ENCODE measurements around the gene COL5A3.
"Not testable (repeated sequence)": the region's sequence is repeated elsewhere in the genome, so short reads cannot be mapped to it uniquely, and the experiment has no call there.

The COL5A3 gene

GRCh38 chr19:9936326-9937000, 73.8 kb downstream of the COL5A3 start, which contains the start of gene OLFM2:
OLFM2 (minus strand) TSS chr19:9936515; CDS start chr19:9936366, 149 bp downstream.
- peak; percentile 49 for DNase-seq

- DNase-seq: no peak
Measured at GRCh38 chr19:9935506-9936325, 74.6 kb downstream of the COL5A3 start.

- DNase-seq: peak; percentile 92
Measured at GRCh38 chr19:9934132-9934950, 76.0 kb downstream of the COL5A3 start.

GRCh38 chr19:9932835-9933234, 77.5 kb downstream of the COL5A3 start:
- DNase-seq: no peak

GRCh38 chr19:9931629-9932028, 78.7 kb downstream of the COL5A3 start:
- DNase-seq: no peak

- DNase-seq: no peak
Measured at GRCh38 chr19:9923440-9923839, 86.9 kb downstream of the COL5A3 start.

- not testable (repeated sequence) for DNase-seq
Measured at GRCh38 chr19:9922782-9923379, 87.4 kb downstream of the COL5A3 start.

GRCh38 chr19:9917321-9917720, 93.0 kb downstream of the COL5A3 start:
- peak; percentile 79 for DNase-seq

GRCh38 chr19:9916719-9917118, 93.6 kb downstream of the COL5A3 start:
- no peak for DNase-seq

- peak; percentile 89 for DNase-seq
Measured at GRCh38 chr19:9914315-9915207, 95.7 kb downstream of the COL5A3 start.

GRCh38 chr19:9914001-9914314, 96.3 kb downstream of the COL5A3 start:
- DNase-seq: no peak

- peak; percentile 45 for DNase-seq
Measured at GRCh38 chr19:9913237-9914000, 96.9 kb downstream of the COL5A3 start.

- no peak for DNase-seq
Measured at GRCh38 chr19:9912551-9913236, 97.6 kb downstream of the COL5A3 start.

GRCh38 chr19:9911524-9912185, 98.6 kb downstream of the COL5A3 start:
- DNase-seq: no peak

- DNase-seq: no peak
Measured at GRCh38 chr19:9910625-9911024, 99.7 kb downstream of the COL5A3 start.
